Gastrocnemius medialis (tissue), 4 donors: ENCODE results near the gene CHST13. TPM values are rescaled to one million over a fixed set of nuclear protein-coding genes. Genes with fewer than 3 reads are reported as not detected.

Source experiments
- ATAC-seq, 2 donors: fragments of 150-250 bp; one replicate each; pipeline ENCODE4 v1.9.1; 2016
- DNase-seq, 2 donors: peaks; one replicate each; pipeline ENCODE4 v3.0.0-alpha.2; 2019
- H3K27ac ChIP-seq, 4 donors: fragments of 200-600 bp; sonication (generic); 1 replicate in 1 of 4; 2 replicates in 3 of 4; pipeline ENCODE4 v1.5.1; 2016 to 2018; ENCODE audit warnings: mild to moderate bottlenecking in 2 of 4, moderate library complexity in 1 of 4
- H3K27me3 ChIP-seq, 3 donors: fragments of 200-600 bp; sonication (generic) in 2 of 3; 1 replicate in 1 of 3; 2 replicates in 2 of 3; pipeline versions ENCODE4 v1.5.1 to v1.6.0; 2016 to 2019; ENCODE audit warnings: mild to moderate bottlenecking in 1 of 3, moderate library complexity in 1 of 3
- H3K36me3 ChIP-seq, 2 donors: fragments of 200-600 bp; sonication (generic) in 1 of 2; one replicate each; pipeline ENCODE4 v1.5.1; 2017 to 2018
- H3K4me1 ChIP-seq, 2 donors: fragments of 200-600 bp; sonication (generic) in 1 of 2; one replicate each; pipeline ENCODE4 v1.5.1; 2016 to 2017; ENCODE audit warnings: mild to moderate bottlenecking in 2 of 2
- H3K4me3 ChIP-seq, 4 donors: fragments of 200-600 bp; sonication (generic) in 3 of 4; 1 replicate in 1 of 4; 2 replicates in 3 of 4; pipeline ENCODE4 v1.5.1; 2016 to 2019; ENCODE audit warnings: mild to moderate bottlenecking in 2 of 4
- H3K9me3 ChIP-seq, 3 donors: fragments of 200-600 bp; sonication (generic) in 2 of 3; 1 replicate in 1 of 3; 2 replicates in 2 of 3; pipeline ENCODE4 v1.5.1; 2016 to 2019
- POLR2A ChIP-seq, 2 donors: fragments of 450-650 bp; IDR thresholded peaks; one replicate each; pipeline ENCODE4 v1.6.1; 2017; ENCODE audit warnings: antibody characterized with exemption in 2 of 2, mild to moderate bottlenecking in 2 of 2, moderate library complexity in 2 of 2
- in situ Hi-C, 4 donors: fragments of 200-750 bp; cut with MboI; loops; one replicate each; pipeline versions ENCODE4 v1.15.0 to v1.8.0; 2017; ENCODE audit warnings: low sequenced_read_pairs in 4 of 4
- intact Hi-C: fragments of 100-400 bp; cut with DNase I; formaldehyde crosslinking; loops from one replicate; pipeline ENCODE4 v1.15.1; 2023; ENCODE audit warnings: low total_unique reads
- total RNA-seq, 4 donors: library from RNA; depleted of rRNA; stranded (reverse); fragments of >200 nt; gene quantifications; one replicate each; pipeline versions ENCODE4 v1.1.0 to v1.2.3, GENCODE V29; 2016
- TF ChIP-seq, protein P1 (sequence below), 5 experiments: fragments of 450-650 bp in 3 of 5; fragments of 200-600 bp in 2 of 5; sonication (generic) in 2 of 5; IDR thresholded peaks in 4 of 5; conservative IDR thresholded peaks in 1 of 5; 1 replicate in 4 of 5; 2 replicates in 1 of 5; pipeline ENCODE4 v1.5.1; 2016 to 2019; ENCODE audit warnings: antibody characterized with exemption in 5 of 5, mild to moderate bottlenecking in 3 of 5, moderate library complexity in 3 of 5

CHST13 gene, protein sequence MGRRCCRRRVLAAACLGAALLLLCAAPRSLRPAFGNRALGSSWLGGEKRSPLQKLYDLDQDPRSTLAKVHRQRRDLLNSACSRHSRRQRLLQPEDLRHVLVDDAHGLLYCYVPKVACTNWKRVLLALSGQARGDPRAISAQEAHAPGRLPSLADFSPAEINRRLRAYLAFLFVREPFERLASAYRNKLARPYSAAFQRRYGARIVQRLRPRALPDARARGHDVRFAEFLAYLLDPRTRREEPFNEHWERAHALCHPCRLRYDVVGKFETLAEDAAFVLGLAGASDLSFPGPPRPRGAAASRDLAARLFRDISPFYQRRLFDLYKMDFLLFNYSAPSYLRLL
- total RNA-seq = under 1 TPM in 1 of 4 donors, not detected in 3; 0.49 TPM

DNA sequence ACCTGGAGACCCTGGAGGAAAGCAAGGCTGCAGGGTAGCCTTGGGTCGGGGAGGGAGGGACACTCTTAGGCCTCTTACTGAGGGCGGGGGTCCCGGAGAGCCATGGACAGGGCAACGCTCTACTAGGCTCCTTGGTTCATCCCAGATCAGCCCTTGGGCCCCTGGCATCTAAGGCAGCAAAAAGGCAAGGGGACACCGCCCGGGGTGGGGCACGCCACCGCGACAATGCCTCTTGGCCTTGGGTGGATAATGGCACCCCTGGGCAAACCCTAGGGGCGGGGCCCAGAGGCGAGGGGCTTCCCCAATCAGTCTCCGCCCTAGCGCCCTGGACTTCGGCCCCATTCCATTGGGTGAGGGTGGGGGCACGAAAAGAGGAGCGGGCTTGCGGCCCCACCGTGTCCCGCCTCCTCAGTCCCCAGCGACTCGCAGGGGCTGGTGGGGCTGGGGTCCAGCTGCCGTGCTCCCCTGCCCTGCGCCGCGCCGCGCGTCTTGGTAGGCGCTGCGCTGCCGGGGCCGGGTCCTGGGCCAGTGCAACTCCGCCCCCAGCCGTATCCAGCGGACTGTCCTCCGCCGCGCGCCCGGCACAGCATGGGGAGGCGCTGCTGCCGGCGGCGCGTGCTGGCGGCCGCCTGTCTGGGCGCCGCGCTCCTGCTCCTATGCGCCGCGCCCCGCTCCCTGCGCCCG is at the start of gene CHST13:
TSS of gene CHST13 (plus strand) at position 411 of the 684 bp plus-strand sequence. CDS start at position 589, 178 bp downstream.
- ATAC-seq = peak; percentile 48 to 60
- no peaks in the 10 kb centered on the region for H3K9me3 ChIP-seq
- intact Hi-C loops (loop anchor here (2.0 to 10.0 kb wide), 3 partner anchors 131 to 1023 kb away; partner anchors contain the start of gene TXNRD3), in situ Hi-C loops (no loop called here)
- peaks cover 0 to 8% (median 0%) of the 10 kb centered on the region in 3 donors for H3K27me3 ChIP-seq
- DNase-seq = no peak
- no peaks in the 10 kb centered on the region for H3K36me3 ChIP-seq
- TF ChIP-seq, protein P1, sequence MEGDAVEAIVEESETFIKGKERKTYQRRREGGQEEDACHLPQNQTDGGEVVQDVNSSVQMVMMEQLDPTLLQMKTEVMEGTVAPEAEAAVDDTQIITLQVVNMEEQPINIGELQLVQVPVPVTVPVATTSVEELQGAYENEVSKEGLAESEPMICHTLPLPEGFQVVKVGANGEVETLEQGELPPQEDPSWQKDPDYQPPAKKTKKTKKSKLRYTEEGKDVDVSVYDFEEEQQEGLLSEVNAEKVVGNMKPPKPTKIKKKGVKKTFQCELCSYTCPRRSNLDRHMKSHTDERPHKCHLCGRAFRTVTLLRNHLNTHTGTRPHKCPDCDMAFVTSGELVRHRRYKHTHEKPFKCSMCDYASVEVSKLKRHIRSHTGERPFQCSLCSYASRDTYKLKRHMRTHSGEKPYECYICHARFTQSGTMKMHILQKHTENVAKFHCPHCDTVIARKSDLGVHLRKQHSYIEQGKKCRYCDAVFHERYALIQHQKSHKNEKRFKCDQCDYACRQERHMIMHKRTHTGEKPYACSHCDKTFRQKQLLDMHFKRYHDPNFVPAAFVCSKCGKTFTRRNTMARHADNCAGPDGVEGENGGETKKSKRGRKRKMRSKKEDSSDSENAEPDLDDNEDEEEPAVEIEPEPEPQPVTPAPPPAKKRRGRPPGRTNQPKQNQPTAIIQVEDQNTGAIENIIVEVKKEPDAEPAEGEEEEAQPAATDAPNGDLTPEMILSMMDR (IDR thresholded peaks at IDR 0.05 in 4 of 5, conservative IDR thresholded peaks at IDR 0.05 in 1 of 5) = no peak
- no peak for TF ChIP-seq POLR2A (IDR thresholded peaks at IDR 0.05)
- peaks cover 0 to 7% of the 10 kb centered on the region in 2 donors for H3K4me1 ChIP-seq
- H3K27ac ChIP-seq = no peak within 1 kb of the TSS
- peak within 1 kb of the TSS; percentile 38 to 51 (median 44) for H3K4me3 ChIP-seq

DNA sequence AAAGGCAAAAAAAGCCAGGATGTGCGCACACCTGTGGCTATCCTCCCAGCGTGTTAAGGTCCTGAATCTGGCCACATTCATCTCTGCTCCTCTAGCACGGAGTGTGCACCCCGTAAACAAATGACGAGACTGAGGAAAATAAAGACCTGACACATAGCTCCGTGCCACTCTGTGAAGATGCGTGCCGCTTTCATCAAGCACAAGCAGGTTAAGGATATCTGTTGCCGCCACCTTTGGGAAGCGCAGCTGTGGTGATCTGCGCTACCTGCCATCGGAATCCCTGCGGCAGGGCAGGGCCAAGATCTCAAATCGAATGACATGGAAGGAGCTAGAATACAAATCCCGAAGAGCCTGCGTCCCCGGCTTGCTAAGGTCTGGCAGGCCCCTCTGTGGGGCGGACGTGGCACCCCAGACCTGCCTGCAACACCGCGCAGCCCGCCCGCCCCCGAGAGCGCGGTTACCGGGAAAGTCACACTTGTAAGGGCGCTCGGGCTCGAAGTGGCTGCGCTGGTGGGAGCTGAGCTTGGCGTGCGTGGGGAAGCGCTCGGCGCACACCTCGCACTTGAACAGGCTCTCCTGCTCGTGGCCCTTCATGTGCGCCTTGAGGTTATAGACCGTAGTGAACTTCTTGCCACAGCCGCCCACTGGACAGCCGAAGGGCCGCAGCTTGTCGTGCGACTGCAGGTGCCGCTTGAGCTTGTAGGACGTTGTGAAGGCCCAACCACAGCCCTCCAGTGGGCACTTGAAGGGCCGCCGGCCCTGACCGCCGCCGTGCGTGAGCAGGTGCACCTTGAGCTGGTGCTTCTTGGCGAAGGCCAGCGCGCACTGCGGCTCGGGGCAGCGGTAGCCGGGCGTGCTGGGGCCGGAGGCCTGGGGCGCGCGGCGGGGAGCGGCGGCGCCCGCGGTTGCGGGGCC is 49.2 kb upstream of the CHST13 start:
- H3K4me3 ChIP-seq = peak overlapping the region; percentile 70 to 93 (median 72)
- H3K9me3 ChIP-seq = no peaks in the 10 kb centered on the region
- TF ChIP-seq, protein P1 (IDR thresholded peaks at IDR 0.05 in 4 of 5, conservative IDR thresholded peaks at IDR 0.05 in 1 of 5) = peak in 1 of 5 experiments; percentile 4
- TF ChIP-seq POLR2A (IDR thresholded peaks at IDR 0.05) = peak in 1 of 2 donors; percentile 54
- H3K4me1 ChIP-seq = peaks cover 49 to 54% of the 10 kb centered on the region in 2 donors
- ATAC-seq (peak; percentile 15 to 21), DNase-seq (peak in 1 of 2 donors; percentile 66)
- intact Hi-C loops (loop anchor here (1.0 to 10.0 kb wide), 3 partner anchors 86 to 560 kb away; no protein-coding TSS in a partner anchor), in situ Hi-C loops (loop anchor here in 2 of 4 donors (10.0 kb wide), 2 partner anchors 80 to 220 kb away; partner anchors contain the start of gene CFAP100 (in 2 of the 2))
- no peaks in the 10 kb centered on the region for H3K27me3 ChIP-seq
- peaks cover 0 to 11% of the 10 kb centered on the region in 2 donors for H3K36me3 ChIP-seq
- peak overlapping the region; percentile 94 to 97 (median 96) for H3K27ac ChIP-seq

DNA sequence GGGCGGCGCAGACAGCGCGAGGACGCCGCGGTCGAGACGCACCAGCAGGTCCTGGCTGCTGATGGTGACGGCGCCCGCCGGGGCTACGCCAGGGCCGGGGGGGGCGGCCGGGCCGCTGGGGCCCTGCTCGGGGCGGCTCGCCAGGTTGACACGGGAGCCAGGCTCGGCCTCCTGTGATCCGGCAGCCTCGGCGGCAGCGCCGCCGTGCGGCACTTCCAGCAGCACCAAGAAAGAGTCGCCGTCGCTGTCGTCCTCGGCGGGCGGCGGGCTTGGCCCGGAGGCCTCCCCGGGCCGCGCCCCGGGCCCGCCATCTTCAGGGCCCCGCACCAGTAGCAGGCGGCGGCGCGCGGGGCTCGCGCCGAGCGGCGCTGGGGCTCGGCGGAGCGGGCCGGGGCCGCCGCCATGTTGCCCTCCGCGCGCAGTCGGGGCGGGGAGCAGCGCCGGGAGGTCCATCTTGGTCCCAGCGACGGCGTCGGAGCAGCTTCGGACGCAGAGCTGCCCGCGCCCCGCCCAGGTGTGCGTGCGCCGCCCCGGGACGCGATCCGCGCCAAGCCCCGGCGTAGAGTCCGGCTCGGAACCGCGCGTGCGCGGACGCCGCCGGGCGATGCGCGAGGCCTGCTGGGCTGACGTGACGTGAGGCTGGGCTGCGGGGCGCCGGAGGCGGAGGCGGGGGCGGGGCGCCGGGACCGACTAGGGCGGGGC is 48.4 kb upstream of the CHST13 start, which contains the start of gene ZXDC:
TSS of gene ZXDC (minus strand) at position 479 of the 702 bp plus-strand sequence. CDS start at position 453, 26 bp downstream.
- H3K27me3 ChIP-seq = no peaks in the 10 kb centered on the region
- peak within 1 kb of the TSS; percentile 70 to 93 (median 72) for H3K4me3 ChIP-seq
- in situ Hi-C loops = loop anchor here in 2 of 4 donors (10.0 kb wide), 2 partner anchors 81 to 221 kb away; partner anchors contain the start of gene CFAP100 (in 2 of the 2)
- H3K27ac ChIP-seq = peak within 1 kb of the TSS; percentile 95 to 97 (median 96)
- intact Hi-C loops = loop anchor here (1.0 to 10.0 kb wide), 3 partner anchors 87 to 561 kb away; no protein-coding TSS in a partner anchor
- DNase-seq = peak; percentile 88 to 94
- no peaks in the 10 kb centered on the region for H3K9me3 ChIP-seq
- ATAC-seq = peak; percentile 64 to 67
- H3K36me3 ChIP-seq = peaks cover 0 to 3% of the 10 kb centered on the region in 2 donors
- TF ChIP-seq, protein P1 (IDR thresholded peaks at IDR 0.05 in 4 of 5, conservative IDR thresholded peaks at IDR 0.05 in 1 of 5) = peak; percentile 18 to 68 (median 67)
- peak; percentile 93 to 95 for TF ChIP-seq POLR2A (IDR thresholded peaks at IDR 0.05)
- peaks cover 41 to 46% of the 10 kb centered on the region in 2 donors for H3K4me1 ChIP-seq
